OCI-LY3 (cell line): Measurements from ENCODE around the gene KDM5A.

Source experiments
- H2AFZ ChIP-seq: fragments of 200-600, 300-600 bp; shearing (Covaris generic); 2 replicates; pipeline ENCODE4 v1.6.0; 2014; ENCODE audit warnings: antibody characterized with exemption, low read depth, low read length
- H3K27ac ChIP-seq: fragments of 200-600, 300-600 bp; sonication (generic); 2 replicates; pipeline ENCODE4 v1.5.1; 2014; ENCODE audit warnings: mild to moderate bottlenecking, low read length, moderate library complexity, mixed read lengths
- H3K27me3 ChIP-seq: fragments of 200-600, 300-600 bp; sonication (generic); 2 replicates; pipeline ENCODE4 v1.6.1; 2014; ENCODE audit warnings: low read depth, low read length, mixed read lengths
- H3K36me3 ChIP-seq: fragments of 200-600, 300-600 bp; sonication (generic); replicated peaks from 2 replicates; pipeline ENCODE3; 2014; ENCODE audit warnings: low read depth, low read length, mixed read lengths
- H3K4me1 ChIP-seq: fragments of 300-600, 200-600 bp; sonication (generic); 2 replicates; pipeline ENCODE4 v1.6.1; 2014; ENCODE audit warnings: low read length, mixed read lengths
- H3K4me2 ChIP-seq: fragments of 200-600, 300-600 bp; sonication (generic); 2 replicates; pipeline ENCODE4 v1.6.1; 2014; ENCODE audit warnings: low read length, mixed read lengths
- H3K4me3 ChIP-seq: fragments of 300-600, 200-600 bp; sonication (generic); 2 replicates; pipeline ENCODE4 v1.5.1; 2014; ENCODE audit warnings: antibody characterized with exemption, mild to moderate bottlenecking, low read length, moderate library complexity
- H3K79me2 ChIP-seq: fragments of 300-600, 200-600 bp; shearing (Covaris generic); 2 replicates; pipeline ENCODE4 v1.6.1; 2014; ENCODE audit warnings: mild to moderate bottlenecking, low read length, mixed read lengths
- H3K9ac ChIP-seq: fragments of 300-600, 200-600 bp; shearing (Covaris generic); 2 replicates; pipeline ENCODE4 v1.6.0; 2014; ENCODE audit warnings: mild to moderate bottlenecking, low read length, moderate library complexity
- H3K9me3 ChIP-seq: fragments of 200-600, 300-600 bp; shearing (Covaris generic); 2 replicates; pipeline ENCODE4 v1.6.1; 2014; ENCODE audit warnings: low read length, mixed read lengths; ENCODE audit not compliant: insufficient read depth
- H4K20me1 ChIP-seq: fragments of 200-600, 300-600 bp; sonication (generic); 2 replicates; pipeline ENCODE4 v1.6.1; 2016; ENCODE audit warnings: low read length, mixed read lengths; ENCODE audit not compliant: insufficient read depth
- EZH2phosphoT487 ChIP-seq: fragments of 200-600 bp; shearing (Covaris generic); IDR thresholded peaks from 2 replicates; pipeline ENCODE4 v1.6.1; 2018; ENCODE audit warnings: antibody characterized with exemption, mixed run types, low read depth
- TF ChIP-seq, protein P1 (sequence below): fragments of 200-600, 300-600 bp; sonication (generic); IDR thresholded peaks from 2 replicates; pipeline ENCODE4 v1.5.1; 2014; ENCODE audit warnings: antibody characterized with exemption, low read length, low read depth

The KDM5A gene

GRCh38 chr12:267581-268482, 121.3 kb downstream of the KDM5A start:
- Histone ChIP-seq H4K20me1 (no peaks in the 10 kb centered on the region), H3K36me3 (no peaks in the 10 kb centered on the region), H3K4me3 (no peak overlapping the region), H3K4me1 (peaks cover 3% of the 10 kb centered on the region; the same call in 1 of the 2 replicates), H3K27ac (no peak overlapping the region), H3K9me3 (no peaks in the 10 kb centered on the region), H3K4me2 (no peak overlapping the region), H3K79me2 (no peaks in the 10 kb centered on the region), H2AFZ (no peak overlapping the region), H3K9ac (no peak overlapping the region), H3K27me3 (no peaks in the 10 kb centered on the region)
- TF ChIP-seq, protein P1, sequence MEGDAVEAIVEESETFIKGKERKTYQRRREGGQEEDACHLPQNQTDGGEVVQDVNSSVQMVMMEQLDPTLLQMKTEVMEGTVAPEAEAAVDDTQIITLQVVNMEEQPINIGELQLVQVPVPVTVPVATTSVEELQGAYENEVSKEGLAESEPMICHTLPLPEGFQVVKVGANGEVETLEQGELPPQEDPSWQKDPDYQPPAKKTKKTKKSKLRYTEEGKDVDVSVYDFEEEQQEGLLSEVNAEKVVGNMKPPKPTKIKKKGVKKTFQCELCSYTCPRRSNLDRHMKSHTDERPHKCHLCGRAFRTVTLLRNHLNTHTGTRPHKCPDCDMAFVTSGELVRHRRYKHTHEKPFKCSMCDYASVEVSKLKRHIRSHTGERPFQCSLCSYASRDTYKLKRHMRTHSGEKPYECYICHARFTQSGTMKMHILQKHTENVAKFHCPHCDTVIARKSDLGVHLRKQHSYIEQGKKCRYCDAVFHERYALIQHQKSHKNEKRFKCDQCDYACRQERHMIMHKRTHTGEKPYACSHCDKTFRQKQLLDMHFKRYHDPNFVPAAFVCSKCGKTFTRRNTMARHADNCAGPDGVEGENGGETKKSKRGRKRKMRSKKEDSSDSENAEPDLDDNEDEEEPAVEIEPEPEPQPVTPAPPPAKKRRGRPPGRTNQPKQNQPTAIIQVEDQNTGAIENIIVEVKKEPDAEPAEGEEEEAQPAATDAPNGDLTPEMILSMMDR, result no peak
- TF ChIP-seq EZH2phosphoT487, result no peak

- Histone ChIP-seq H3K36me3 (no peaks in the 10 kb centered on the region), H3K27me3 (peaks cover 3% of the 10 kb centered on the region; the same call in 1 of the 2 replicates), H3K79me2 (no peaks in the 10 kb centered on the region), H3K9me3 (no peaks in the 10 kb centered on the region), H3K4me3 (no peak overlapping the region), H3K9ac (no peak overlapping the region), H3K27ac (no peak overlapping the region), H3K4me2 (no peak overlapping the region), H3K4me1 (no peaks in the 10 kb centered on the region), H4K20me1 (no peaks in the 10 kb centered on the region), H2AFZ (no peak overlapping the region)
- TF ChIP-seq, protein P1, result no peak
- TF ChIP-seq EZH2phosphoT487, result no peak
These were observed 124.0 kb downstream of the KDM5A start for GRCh38 chr12:265096-265495.

- Histone ChIP-seq H3K27ac (no peak overlapping the region), H3K9ac (no peak overlapping the region), H3K27me3 (peaks cover 7% of the 10 kb centered on the region; the same call in 1 of the 2 replicates), H4K20me1 (no peaks in the 10 kb centered on the region), H3K4me1 (no peaks in the 10 kb centered on the region), H3K79me2 (no peaks in the 10 kb centered on the region), H3K4me2 (no peak overlapping the region), H3K9me3 (no peaks in the 10 kb centered on the region), H2AFZ (no peak overlapping the region), H3K4me3 (no peak overlapping the region), H3K36me3 (no peaks in the 10 kb centered on the region)
- TF ChIP-seq EZH2phosphoT487, result no peak
- TF ChIP-seq, protein P1, result no peak
These were observed 124.9 kb downstream of the KDM5A start for GRCh38 chr12:264269-264668.

DNA sequence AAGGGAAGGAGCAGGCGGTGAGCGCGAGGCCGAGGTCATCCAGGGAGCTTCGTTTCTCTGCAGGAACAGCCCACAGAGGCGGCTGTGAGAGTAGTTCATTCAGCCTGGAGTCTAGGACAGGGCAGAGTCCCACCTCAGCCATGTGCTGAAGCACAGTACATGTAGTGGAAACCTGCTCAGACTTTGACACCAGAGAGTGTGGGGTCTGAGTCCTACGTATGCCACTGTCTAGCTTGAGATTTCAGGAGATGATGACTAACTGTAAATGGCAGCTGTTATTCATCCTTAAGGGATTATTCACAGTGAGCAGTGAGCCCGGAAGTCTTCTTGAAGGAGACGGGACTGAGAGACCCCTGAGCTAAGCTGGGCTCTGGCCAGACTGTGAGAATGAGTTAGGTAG, 125.5 kb downstream of the KDM5A start:
- Histone ChIP-seq H3K4me3 (no peak overlapping the region), H3K36me3 (no peaks in the 10 kb centered on the region), H3K27ac (no peak overlapping the region), H3K9ac (no peak overlapping the region), H4K20me1 (no peaks in the 10 kb centered on the region), H3K79me2 (no peaks in the 10 kb centered on the region), H3K4me2 (no peak overlapping the region), H3K4me1 (no peaks in the 10 kb centered on the region), H3K9me3 (no peaks in the 10 kb centered on the region), H2AFZ (no peak overlapping the region), H3K27me3 (peaks cover 9% of the 10 kb centered on the region; the same call in 1 of the 2 replicates)
- TF ChIP-seq EZH2phosphoT487, result no peak
- TF ChIP-seq, protein P1, result no peak
